Spleen (tissue), 11 donors: Measurements from ENCODE around the gene DTD1. TPM values are rescaled to one million over a fixed set of nuclear protein-coding genes. Genes with fewer than 3 reads are reported as not detected.

ENCODE experiments used
- DNase-seq: peaks from one replicate; pipeline ENCODE4 v3.0.0-alpha.2; 2020
- H3K27ac ChIP-seq, 8 donors: fragments of 200-600 bp; sonication (generic) in 7 of 8; 1 replicate in 4 of 8; 2 replicates in 4 of 8; pipeline versions ENCODE4 v1.5.0 to v1.8.0; 2016 to 2021; ENCODE audit warnings: inconsistent platforms in 4 of 8, mild to moderate bottlenecking in 4 of 8, moderate library complexity in 1 of 8
- H3K27me3 ChIP-seq, 7 donors: fragments of 200-600 bp; sonication (generic) in 6 of 7; replicated peaks in 1 of 7; 1 replicate in 4 of 7; 2 replicates in 3 of 7; pipeline versions ENCODE4 v1.5.0 to v1.8.0; 2016 to 2021; ENCODE audit warnings: inconsistent platforms in 3 of 7, mild to moderate bottlenecking in 1 of 7
- H3K36me3 ChIP-seq, 6 donors: fragments of 200-600 bp; sonication (generic) in 5 of 6; 1 replicate in 4 of 6; 2 replicates in 2 of 6; pipeline versions ENCODE4 v1.5.0 to v1.8.0; 2016 to 2021; ENCODE audit warnings: inconsistent platforms in 2 of 6
- H3K4me1 ChIP-seq, 6 donors: fragments of 200-600 bp; sonication (generic) in 5 of 6; 1 replicate in 3 of 6; 2 replicates in 3 of 6; pipeline versions ENCODE4 v1.5.0 to v1.8.0; 2016 to 2021; ENCODE audit warnings: inconsistent platforms in 3 of 6
- H3K4me3 ChIP-seq, 8 donors: fragments of 200-600 bp; sonication (generic) in 7 of 8; 1 replicate in 4 of 8; 2 replicates in 4 of 8; pipeline versions ENCODE4 v1.5.0 to v1.8.0; 2016 to 2021; ENCODE audit warnings: inconsistent platforms in 4 of 8, mild to moderate bottlenecking in 4 of 8, moderate library complexity in 2 of 8
- H3K9me3 ChIP-seq, 8 donors: fragments of 200-600 bp; sonication (generic) in 7 of 8; 1 replicate in 4 of 8; 2 replicates in 4 of 8; pipeline versions ENCODE4 v1.5.0 to v1.8.0; 2016 to 2021; ENCODE audit warnings: inconsistent platforms in 4 of 8
- CTCF ChIP-seq, 11 experiments: fragments of 200-600 bp in 7 of 11; fragments of 450-650 bp in 4 of 11; sonication (generic) in 4 of 11; IDR thresholded peaks in 8 of 11; conservative IDR thresholded peaks in 3 of 11; 1 replicate in 7 of 11; 2 replicates in 4 of 11; pipeline versions ENCODE4 v1.4.0 to v1.8.0; 2016 to 2021; ENCODE audit warnings: antibody characterized with exemption in 11 of 11, inconsistent platforms in 4 of 11, mild to moderate bottlenecking in 1 of 11
- POLR2A ChIP-seq, 3 donors: fragments of 450-650 bp; IDR thresholded peaks; one replicate each; pipeline ENCODE4 v1.5.1; 2017; ENCODE audit warnings: antibody characterized with exemption in 3 of 3, mild to moderate bottlenecking in 1 of 3
- POLR2AphosphoS5 ChIP-seq, 3 donors: sonication (generic); formaldehyde crosslinking; IDR thresholded peaks; one replicate each; pipeline ENCODE4 v1.5.1; 2017; ENCODE audit warnings: antibody characterized with exemption in 3 of 3
- WGBS, 5 donors: extraction: QIAGEN DNeasy Blood & Tissue Kit in 3 of 5; methylation state at CpG; one replicate each; pipeline versions ENCODE4 v1.1.5 to v1.1.7; 2013 to 2018; 5-methylcytosine and 5-hydroxymethylcytosine counted together
- intact Hi-C: fragments of 100-400 bp; cut with DNase I; formaldehyde crosslinking; loops from one replicate; pipeline ENCODE4 v1.15.0; 2023; ENCODE audit warnings: low total_unique reads
- polyA plus RNA-seq, 3 donors: library from polyadenylated mRNA; stranded (reverse); fragments of 200-250 nt; gene quantifications; one replicate each; pipeline ENCODE4 v1.2.1, GENCODE V29; 2013
- small RNA-seq, 4 donors: library from RNA; depleted of rRNA; stranded (forward); fragments of <200 nt; gene quantifications; one replicate each; pipeline ENCODE3, GENCODE V24; 2016
- total RNA-seq, 7 donors: library from RNA; depleted of rRNA in 3 of 7; stranded (reverse); fragments of >200 nt in 3 of 7; fragmentation: NEBNext Ultra II Directional in 4 of 7; extraction: Animal tissue kit (Norgen Biotek cat#: 25700) in 4 of 7; gene quantifications; one replicate each; pipeline versions ENCODE4 v1.1.0 to v1.2.1, GENCODE V29; 2016 to 2021
- donor health status: healthy with polysubstance abuse.
- donor health status: DM: no; HTN: no; CAD: no; lungs with moderate emphysema.
- donor health status: DM: no; HTN: no; CAD: no.
- donor health status: Bipolar disorder and iron deficiency.
- donor health status: healthy.
- donor health status: DM: no; HTN: no; CAD: no.
- donor health status: DM: yes; HTN: yes; CAD: no.

The DTD1 gene
- total and polyA plus RNA-seq, 10 donors: 17.4 to 29.7 (median 23.3) TPM

GRCh38 chr20:18811186-18811585, 223.3 kb downstream of the DTD1 start:
- no peak overlapping the region for H3K4me3 ChIP-seq
- TF ChIP-seq POLR2A (IDR thresholded peaks at IDR 0.05) (no peak), POLR2AphosphoS5 (IDR thresholded peaks at IDR 0.05) (no peak), CTCF (IDR thresholded peaks at IDR 0.05 in 8 of 11, conservative IDR thresholded peaks at IDR 0.05 in 3 of 11) (no peak)
- no peaks in the 10 kb centered on the region for H3K9me3 ChIP-seq
- peaks cover 0 to 5% (median 0%) of the 10 kb centered on the region in 7 donors for H3K27me3 ChIP-seq
- no peak overlapping the region for H3K27ac ChIP-seq
- H3K36me3 ChIP-seq: no peaks in the 10 kb centered on the region
- 82 to 87% (median 83%) methylated on average over 6 of the region's 6 CpGs for WGBS, 5 donors
- intact Hi-C loops: no loop called here
- no peak for DNase-seq
- H3K4me1 ChIP-seq: no peaks in the 10 kb centered on the region

- Histone ChIP-seq H3K4me1 (no peaks in the 10 kb centered on the region), H3K27me3 (peaks cover 0 to 5% (median 0%) of the 10 kb centered on the region in 7 donors), H3K4me3 (no peak overlapping the region), H3K36me3 (no peaks in the 10 kb centered on the region), H3K9me3 (no peaks in the 10 kb centered on the region), H3K27ac (no peak overlapping the region)
- no peak for TF ChIP-seq POLR2AphosphoS5 (IDR thresholded peaks at IDR 0.05)
- no peak for TF ChIP-seq CTCF (IDR thresholded peaks at IDR 0.05 in 8 of 11, conservative IDR thresholded peaks at IDR 0.05 in 3 of 11)
- no peak for TF ChIP-seq POLR2A (IDR thresholded peaks at IDR 0.05)
- intact Hi-C loops: no loop called here
- no peak for DNase-seq
- WGBS, 5 donors: 70 to 99% (median 94%) methylated on average over 3 of the region's 3 CpGs
Observed at GRCh38 chr20:18811904-18812303, 224.1 kb downstream of the DTD1 start.

GRCh38 chr20:18813483-18813882, 225.6 kb downstream of the DTD1 start, which contains the start of gene SCP2D1:
SCP2D1 (plus strand) TSS chr20:18813783; CDS start chr20:18813816, 33 bp downstream.
- no peaks in the 10 kb centered on the region for H3K4me1 ChIP-seq
- peaks cover 0 to 5% (median 0%) of the 10 kb centered on the region in 7 donors for H3K27me3 ChIP-seq
- intact Hi-C loops: no loop called here
- TF ChIP-seq CTCF (IDR thresholded peaks at IDR 0.05 in 8 of 11, conservative IDR thresholded peaks at IDR 0.05 in 3 of 11) (no peak), POLR2A (IDR thresholded peaks at IDR 0.05) (no peak), POLR2AphosphoS5 (IDR thresholded peaks at IDR 0.05) (no peak)
- WGBS, 5 donors: 40 to 66% (median 62%) methylated on average over 3 of the region's 3 CpGs
- H3K4me3 ChIP-seq: no peak within 1 kb of the TSS
- H3K36me3 ChIP-seq: no peaks in the 10 kb centered on the region
- DNase-seq: no peak
- no peak within 1 kb of the TSS for H3K27ac ChIP-seq
- no peaks in the 10 kb centered on the region for H3K9me3 ChIP-seq

GRCh38 chr20:18815194-18815942, 227.5 kb downstream of the DTD1 start:
- WGBS, 5 donors: 90 to 94% (median 92%) methylated on average over 6 of the region's 6 CpGs
- no peaks in the 10 kb centered on the region for H3K9me3 ChIP-seq
- no peak for TF ChIP-seq POLR2AphosphoS5 (IDR thresholded peaks at IDR 0.05)
- TF ChIP-seq POLR2A (IDR thresholded peaks at IDR 0.05): no peak
- no peaks in the 10 kb centered on the region for H3K4me1 ChIP-seq
- H3K36me3 ChIP-seq: no peaks in the 10 kb centered on the region
- no peak for DNase-seq
- peaks cover 0 to 5% (median 0%) of the 10 kb centered on the region in 7 donors for H3K27me3 ChIP-seq
- intact Hi-C loops: no loop called here
- no peak overlapping the region for H3K4me3 ChIP-seq
- H3K27ac ChIP-seq: no peak overlapping the region

Small RNA genes within 50 kb of the gene (small RNA-seq; reads per million reads assigned to genes)
- gene RN7SL638P (0 reads per million in 4 donors), gene RNU6ATAC34P (0 reads per million in 4 donors)

Other genes starting within 250 kb of the DTD1 start
- gene DZANK1, start 121.0 kb upstream of the DTD1 start, total RNA-seq: 1 to 10 TPM; 1.4 to 4.1 (median 2.8) TPM
- gene DZANK1, start 121.0 kb upstream of the DTD1 start, polyA plus RNA-seq: 1 to 10 TPM; 1.5 to 2.2 (median 2.0) TPM
- gene POLR3F, start 120.7 kb upstream of the DTD1 start, total RNA-seq: 10 to 100 TPM in 1 of 7 donors, 1 to 10 TPM in 6; 6.9 to 12.0 (median 7.4) TPM
- gene POLR3F, start 120.7 kb upstream of the DTD1 start, polyA plus RNA-seq: 1 to 10 TPM; 6.7 to 9.5 (median 8.2) TPM
- 10 to 100 TPM in 5 of 7 donors, 1 to 10 TPM in 2; 7.3 to 13.4 (median 10.9) TPM for gene RBBP9, start 90.8 kb upstream of the DTD1 start, total RNA-seq
- gene RBBP9, start 90.8 kb upstream of the DTD1 start, polyA plus RNA-seq: 1 to 10 TPM; 2.8 to 5.5 (median 4.1) TPM
- 10 to 100 TPM; 42.8 to 67.5 (median 56.9) TPM for gene SEC23B, start 80.1 kb upstream of the DTD1 start, total RNA-seq
- gene SEC23B, start 80.1 kb upstream of the DTD1 start, polyA plus RNA-seq: 10 to 100 TPM in 2 of 3 donors, 1 to 10 TPM in 1; 7.2 to 16.1 (median 10.0) TPM
- 100 to 1,000 TPM in 1 of 7 donors, 10 to 100 TPM in 6; 36.5 to 104 (median 47.7) TPM for gene SMIM26, start 20.6 kb upstream of the DTD1 start, total RNA-seq
- 100 to 1,000 TPM; 116 to 127 (median 126) TPM for gene SMIM26, start 20.6 kb upstream of the DTD1 start, polyA plus RNA-seq
- not detected for gene SCP2D1, start 225.7 kb downstream of the DTD1 start, total RNA-seq
- not detected for gene SCP2D1, start 225.7 kb downstream of the DTD1 start, polyA plus RNA-seq